ENCODE measurements around the gene TBC1D14. TPM values are rescaled to one million over a fixed set of nuclear protein-coding genes. Genes with fewer than 3 reads are reported as not detected.

TBC1D14 gene
- total RNA-seq, 4 donors from 2014 or later: 42.6 to 56.9 (median 54.0) TPM

GRCh38 chr4:6963139-6963611, 53.5 kb downstream of the TBC1D14 start:
- Histone ChIP-seq H3K4me1 (peaks cover 0 to 19% (median 11%) of the 10 kb centered on the region in 4 donors), H3K27ac (no peak overlapping the region), H3K9me3 (no peaks in the 10 kb centered on the region), H3K4me3 (no peak overlapping the region), H3K27me3 (no peaks in the 10 kb centered on the region), H3K36me3 (peaks cover 0 to 5% (median 2%) of the 10 kb centered on the region in 4 donors)
- intact Hi-C loops (cut with DNase I; ENCODE audit: low total_unique reads): no loop called here
- in situ Hi-C loops (cut with MboI; ENCODE audit: low pct_ligation_motif_present in 1 of 4, low pct_unique_long_range_greater_than_20kb in 1 of 4, low sequenced_read_pairs in 3 of 4): no loop called here
- DNase-seq: no peak
- no peak for TF ChIP-seq POLR2AphosphoS5 (IDR thresholded peaks at IDR 0.05)
- 68 to 100% methylated on average over 2 to 8 of the region's 12 CpGs for WGBS, 2 donors (ENCODE audit: low coverage in 1 of 2)

GRCh38 chr4:6964858-6965257, 55.2 kb downstream of the TBC1D14 start:
- no peak overlapping the region for H3K4me3 ChIP-seq
- no peak overlapping the region for H3K27ac ChIP-seq
- WGBS, 2 donors (ENCODE audit: low coverage in 1 of 2): 82 to 88% methylated on average over 5 of the region's 5 CpGs
- no peak for TF ChIP-seq POLR2A (IDR thresholded peaks at IDR 0.05)
- TF ChIP-seq POLR2AphosphoS5 (IDR thresholded peaks at IDR 0.05): no peak
- TF ChIP-seq, protein P1, sequence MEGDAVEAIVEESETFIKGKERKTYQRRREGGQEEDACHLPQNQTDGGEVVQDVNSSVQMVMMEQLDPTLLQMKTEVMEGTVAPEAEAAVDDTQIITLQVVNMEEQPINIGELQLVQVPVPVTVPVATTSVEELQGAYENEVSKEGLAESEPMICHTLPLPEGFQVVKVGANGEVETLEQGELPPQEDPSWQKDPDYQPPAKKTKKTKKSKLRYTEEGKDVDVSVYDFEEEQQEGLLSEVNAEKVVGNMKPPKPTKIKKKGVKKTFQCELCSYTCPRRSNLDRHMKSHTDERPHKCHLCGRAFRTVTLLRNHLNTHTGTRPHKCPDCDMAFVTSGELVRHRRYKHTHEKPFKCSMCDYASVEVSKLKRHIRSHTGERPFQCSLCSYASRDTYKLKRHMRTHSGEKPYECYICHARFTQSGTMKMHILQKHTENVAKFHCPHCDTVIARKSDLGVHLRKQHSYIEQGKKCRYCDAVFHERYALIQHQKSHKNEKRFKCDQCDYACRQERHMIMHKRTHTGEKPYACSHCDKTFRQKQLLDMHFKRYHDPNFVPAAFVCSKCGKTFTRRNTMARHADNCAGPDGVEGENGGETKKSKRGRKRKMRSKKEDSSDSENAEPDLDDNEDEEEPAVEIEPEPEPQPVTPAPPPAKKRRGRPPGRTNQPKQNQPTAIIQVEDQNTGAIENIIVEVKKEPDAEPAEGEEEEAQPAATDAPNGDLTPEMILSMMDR (IDR thresholded peaks at IDR 0.05): no peak
- no peak for TF ChIP-seq EP300 (IDR thresholded peaks at IDR 0.05; ENCODE audit: low read depth)
- in situ Hi-C loops (cut with MboI; ENCODE audit: low pct_ligation_motif_present in 1 of 4, low pct_unique_long_range_greater_than_20kb in 1 of 4, low sequenced_read_pairs in 3 of 4): no loop called here
- H3K27me3 ChIP-seq: no peaks in the 10 kb centered on the region
- no peak for DNase-seq
- intact Hi-C loops (cut with DNase I; ENCODE audit: low total_unique reads): no loop called here
- peaks cover 0 to 5% (median 2%) of the 10 kb centered on the region in 4 donors for H3K36me3 ChIP-seq
- peaks cover 0 to 25% (median 14%) of the 10 kb centered on the region in 4 donors for H3K4me1 ChIP-seq
- no peaks in the 10 kb centered on the region for H3K9me3 ChIP-seq

GRCh38 chr4:6965329-6965728, 55.7 kb downstream of the TBC1D14 start:
- Histone ChIP-seq H3K27me3 (no peaks in the 10 kb centered on the region), H3K9me3 (no peaks in the 10 kb centered on the region), H3K27ac (no peak overlapping the region), H3K36me3 (peaks cover 0 to 5% (median 2%) of the 10 kb centered on the region in 4 donors), H3K4me3 (no peak overlapping the region), H3K4me1 (peaks cover 0 to 28% (median 15%) of the 10 kb centered on the region in 4 donors)
- in situ Hi-C loops (cut with MboI; ENCODE audit: low pct_ligation_motif_present in 1 of 4, low pct_unique_long_range_greater_than_20kb in 1 of 4, low sequenced_read_pairs in 3 of 4): no loop called here
- 90 to 95% methylated on average over 2 to 3 of the region's 3 CpGs for WGBS, 2 donors (ENCODE audit: low coverage in 1 of 2)
- intact Hi-C loops (cut with DNase I; ENCODE audit: low total_unique reads): no loop called here
- TF ChIP-seq EP300 (IDR thresholded peaks at IDR 0.05; ENCODE audit: low read depth) (no peak), POLR2AphosphoS5 (IDR thresholded peaks at IDR 0.05) (no peak), POLR2A (IDR thresholded peaks at IDR 0.05) (no peak)
- TF ChIP-seq, protein P1 (IDR thresholded peaks at IDR 0.05): no peak
- DNase-seq: no peak

- peaks cover 0 to 5% (median 2%) of the 10 kb centered on the region in 4 donors for H3K36me3 ChIP-seq
- H3K9me3 ChIP-seq: no peaks in the 10 kb centered on the region
- no peak overlapping the region for H3K4me3 ChIP-seq
- intact Hi-C loops (cut with DNase I; ENCODE audit: low total_unique reads) (no loop called here), in situ Hi-C loops (cut with MboI; ENCODE audit: low pct_ligation_motif_present in 1 of 4, low pct_unique_long_range_greater_than_20kb in 1 of 4, low sequenced_read_pairs in 3 of 4) (no loop called here)
- TF ChIP-seq EP300 (IDR thresholded peaks at IDR 0.05; ENCODE audit: low read depth): no peak
- TF ChIP-seq POLR2AphosphoS5 (IDR thresholded peaks at IDR 0.05): no peak
- TF ChIP-seq, protein P1 (IDR thresholded peaks at IDR 0.05): no peak
- TF ChIP-seq POLR2A (IDR thresholded peaks at IDR 0.05): no peak
- no peak overlapping the region for H3K27ac ChIP-seq
- 98% methylated on average over 12 of the region's 15 CpGs; no CpG with 5 or more reads in 1 of the 2 donors for WGBS, 2 donors (ENCODE audit: low coverage in 1 of 2)
- peaks cover 0 to 20% (median 8%) of the 10 kb centered on the region in 4 donors for H3K4me1 ChIP-seq
- H3K27me3 ChIP-seq: no peaks in the 10 kb centered on the region
- DNase-seq: no peak
These were observed 58.3 kb downstream of the TBC1D14 start for GRCh38 chr4:6967846-6968340.

GRCh38 chr4:6968496-6968895, 58.9 kb downstream of the TBC1D14 start:
- intact Hi-C loops (cut with DNase I; ENCODE audit: low total_unique reads) (no loop called here), in situ Hi-C loops (cut with MboI; ENCODE audit: low pct_ligation_motif_present in 1 of 4, low pct_unique_long_range_greater_than_20kb in 1 of 4, low sequenced_read_pairs in 3 of 4) (no loop called here)
- DNase-seq: no peak
- no peak overlapping the region for H3K27ac ChIP-seq
- no peaks in the 10 kb centered on the region for H3K27me3 ChIP-seq
- no peaks in the 10 kb centered on the region for H3K9me3 ChIP-seq
- TF ChIP-seq, protein P1 (IDR thresholded peaks at IDR 0.05): no peak
- TF ChIP-seq EP300 (IDR thresholded peaks at IDR 0.05; ENCODE audit: low read depth) (no peak), POLR2A (IDR thresholded peaks at IDR 0.05) (no peak), POLR2AphosphoS5 (IDR thresholded peaks at IDR 0.05) (no peak)
- no peak overlapping the region for H3K4me3 ChIP-seq
- peaks cover 0 to 5% (median 2%) of the 10 kb centered on the region in 4 donors for H3K36me3 ChIP-seq
- peaks cover 0 to 14% (median 4%) of the 10 kb centered on the region in 4 donors for H3K4me1 ChIP-seq
- WGBS, 2 donors (ENCODE audit: low coverage in 1 of 2): 66 to 100% methylated on average over 1 to 11 of the region's 11 CpGs

All from transverse colon (tissue), 4 donors.